GM18858 (cell line): ENCODE data around the gene MSH3.
"Not testable (repeated sequence)": the region's sequence is repeated elsewhere in the genome, so short reads cannot be mapped to it uniquely, and the experiment has no call there.

Experiments used
- ATAC-seq: cut with Tn5 transposase; IDR thresholded peaks from one replicate; pipeline ENCODE4 v1.9.1; 2021; ENCODE audit not compliant: unreplicated experiment

Gene MSH3

GRCh38 chr5:80789319-80790016 is 135.0 kb downstream of the MSH3 start:
- not testable (repeated sequence) for ATAC-seq

- no peak for ATAC-seq
Measured at GRCh38 chr5:80790698-80791097, 136.2 kb downstream of the MSH3 start.

GRCh38 chr5:80793354-80793753 is 138.9 kb downstream of the MSH3 start:
- ATAC-seq, result no peak

GRCh38 chr5:80796846-80797245 is 142.4 kb downstream of the MSH3 start:
- ATAC-seq, result no peak

GRCh38 chr5:80797428-80798024 is 143.1 kb downstream of the MSH3 start:
- ATAC-seq, result no peak

GRCh38 chr5:80798166-80798565 is 143.7 kb downstream of the MSH3 start:
- ATAC-seq, result no peak

- no peak for ATAC-seq
Measured at GRCh38 chr5:80798633-80799032, 144.2 kb downstream of the MSH3 start.

GRCh38 chr5:80799041-80799440 is 144.6 kb downstream of the MSH3 start:
- no peak for ATAC-seq

- no peak for ATAC-seq
Measured at GRCh38 chr5:80799573-80799972, 145.1 kb downstream of the MSH3 start.

- ATAC-seq, result no peak
Measured at GRCh38 chr5:80804332-80804731, 149.9 kb downstream of the MSH3 start.

- no peak for ATAC-seq
Measured at GRCh38 chr5:80805038-80805437, 150.6 kb downstream of the MSH3 start.

- no peak for ATAC-seq
Measured at GRCh38 chr5:80806929-80807328, 152.5 kb downstream of the MSH3 start.

GRCh38 chr5:80809451-80809850 is 155.0 kb downstream of the MSH3 start:
- no peak for ATAC-seq

- ATAC-seq, result no peak
Measured at GRCh38 chr5:80810425-80810824, 156.0 kb downstream of the MSH3 start.

- ATAC-seq, result no peak
Measured at GRCh38 chr5:80816590-80816989, 162.1 kb downstream of the MSH3 start.

- ATAC-seq, result no peak
Measured at GRCh38 chr5:80820685-80821084, 166.2 kb downstream of the MSH3 start.

GRCh38 chr5:80822640-80823039 is 168.2 kb downstream of the MSH3 start:
- no peak for ATAC-seq

GRCh38 chr5:80824159-80824558 is 169.7 kb downstream of the MSH3 start:
- ATAC-seq, result not testable (repeated sequence)

- ATAC-seq, result no peak
Measured at GRCh38 chr5:80825786-80826460, 171.5 kb downstream of the MSH3 start.

GRCh38 chr5:80834710-80835109 is 180.3 kb downstream of the MSH3 start:
- no peak for ATAC-seq

GRCh38 chr5:80835128-80835527 is 180.7 kb downstream of the MSH3 start:
- ATAC-seq, result no peak

GRCh38 chr5:80837679-80838078 is 183.2 kb downstream of the MSH3 start:
- ATAC-seq, result peak; percentile 95
